GM21786 (cell line): ENCODE results near the gene NT5C.

Experiments
- ATAC-seq: cut with Tn5 transposase; IDR thresholded peaks from one replicate; pipeline ENCODE4 v1.9.1; 2021; ENCODE audit not compliant: unreplicated experiment

NT5C gene

DNA sequence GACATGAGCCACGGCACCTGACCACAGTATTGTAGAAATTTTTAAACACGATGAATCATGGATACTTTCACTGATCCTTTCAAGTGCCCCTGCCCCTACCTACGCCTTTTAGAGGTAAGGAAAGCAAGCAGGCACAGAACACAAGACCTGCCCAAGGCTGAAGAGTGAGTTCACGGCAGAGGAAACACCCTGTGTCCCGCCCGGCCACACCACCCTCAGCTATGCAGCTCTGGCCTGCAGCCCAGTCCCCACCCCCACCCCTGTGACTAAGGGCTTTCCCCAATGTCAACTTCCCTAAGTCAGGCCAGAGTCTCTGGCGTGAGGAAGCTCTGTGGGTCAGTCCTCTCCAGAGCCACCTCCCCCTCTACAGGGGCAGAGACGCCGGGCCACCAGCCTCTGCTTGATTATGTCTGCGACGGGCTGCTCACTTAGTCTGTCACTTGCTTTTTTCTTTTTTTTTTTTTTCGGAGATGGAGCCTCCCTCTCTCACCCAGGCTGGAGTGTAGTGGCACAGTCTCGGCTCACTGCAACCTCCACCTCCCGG, 35.4 kb downstream of the NT5C start:
- no peak for ATAC-seq

DNA sequence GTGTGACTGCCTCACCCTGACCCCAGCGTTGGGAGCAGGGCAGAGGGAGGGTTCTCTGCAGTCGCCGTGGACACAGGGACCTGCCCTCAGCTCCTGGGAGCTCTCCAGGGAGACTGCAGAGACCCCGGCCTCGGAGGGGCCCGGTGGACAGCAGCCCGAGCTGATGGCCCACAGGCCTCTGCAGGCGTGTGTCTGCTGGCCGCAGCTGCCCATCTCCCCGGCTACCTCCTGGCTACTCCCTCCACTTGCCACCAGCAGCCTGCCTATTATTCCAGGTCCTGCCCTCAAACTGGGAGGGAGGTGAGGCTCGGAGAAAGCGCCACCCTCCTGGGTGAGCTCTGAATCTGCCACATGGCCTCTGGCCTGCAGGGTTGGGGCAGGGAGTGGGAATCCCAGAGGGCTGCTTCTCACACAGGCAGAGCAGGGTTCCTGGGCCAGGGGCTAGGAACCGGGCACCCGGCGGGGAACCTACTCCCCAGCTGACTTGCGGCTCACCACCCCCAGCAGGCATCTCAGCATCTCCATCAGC, 36.6 kb downstream of the NT5C start:
- ATAC-seq, result no peak

DNA sequence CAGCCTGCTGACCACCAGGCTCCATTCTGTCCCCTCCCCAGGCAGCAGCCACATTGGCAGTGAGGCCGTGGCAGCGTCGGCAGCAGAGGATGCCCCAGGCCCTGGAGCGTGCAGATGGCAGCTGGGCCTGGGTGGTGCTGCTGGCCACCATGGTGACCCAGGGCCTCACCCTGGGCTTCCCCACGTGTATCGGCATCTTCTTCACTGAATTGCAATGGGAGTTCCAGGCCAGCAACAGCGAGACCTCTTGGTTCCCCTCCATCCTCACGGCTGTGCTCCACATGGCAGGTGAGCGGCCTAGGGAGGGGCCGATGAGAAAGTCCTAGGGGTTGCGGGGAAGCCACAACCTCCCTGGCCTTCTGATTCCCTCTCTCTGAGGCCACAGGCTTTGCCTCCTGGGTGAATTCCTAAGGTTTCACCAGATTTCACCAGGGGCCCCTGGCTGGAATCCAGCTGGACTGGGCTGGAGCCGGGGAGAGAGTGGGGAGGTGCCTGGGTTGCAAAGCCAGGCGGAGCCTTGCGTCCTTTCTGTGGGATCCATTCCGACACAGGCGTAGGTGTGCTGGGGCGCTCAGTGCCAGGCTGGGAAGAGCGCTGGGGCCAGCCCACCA, 37.9 kb downstream of the NT5C start:
- ATAC-seq, result no peak

DNA sequence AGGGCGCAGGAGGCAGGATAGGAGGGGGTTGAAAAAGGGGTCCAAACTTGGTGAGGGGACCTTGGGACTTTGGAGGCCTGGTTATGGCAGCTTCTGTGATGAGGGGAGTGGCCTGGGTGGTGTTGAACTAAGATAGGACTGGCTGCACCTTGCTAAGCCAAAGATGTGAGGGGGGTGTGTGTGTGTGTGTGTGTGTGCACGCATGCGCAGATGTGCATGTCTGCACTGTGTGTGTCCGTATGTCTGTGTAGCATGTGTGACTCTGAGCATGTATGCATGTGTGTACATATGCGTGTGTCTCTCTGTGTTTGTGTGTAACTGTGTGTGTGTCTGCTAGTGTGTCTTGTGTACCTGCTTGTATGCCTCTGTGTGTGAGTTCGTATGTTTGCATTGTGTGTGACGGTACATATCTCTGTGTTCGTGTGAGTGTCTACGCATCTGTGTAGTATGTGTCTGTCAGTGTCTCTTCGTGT, 39.7 kb downstream of the NT5C start:
- no peak for ATAC-seq

DNA sequence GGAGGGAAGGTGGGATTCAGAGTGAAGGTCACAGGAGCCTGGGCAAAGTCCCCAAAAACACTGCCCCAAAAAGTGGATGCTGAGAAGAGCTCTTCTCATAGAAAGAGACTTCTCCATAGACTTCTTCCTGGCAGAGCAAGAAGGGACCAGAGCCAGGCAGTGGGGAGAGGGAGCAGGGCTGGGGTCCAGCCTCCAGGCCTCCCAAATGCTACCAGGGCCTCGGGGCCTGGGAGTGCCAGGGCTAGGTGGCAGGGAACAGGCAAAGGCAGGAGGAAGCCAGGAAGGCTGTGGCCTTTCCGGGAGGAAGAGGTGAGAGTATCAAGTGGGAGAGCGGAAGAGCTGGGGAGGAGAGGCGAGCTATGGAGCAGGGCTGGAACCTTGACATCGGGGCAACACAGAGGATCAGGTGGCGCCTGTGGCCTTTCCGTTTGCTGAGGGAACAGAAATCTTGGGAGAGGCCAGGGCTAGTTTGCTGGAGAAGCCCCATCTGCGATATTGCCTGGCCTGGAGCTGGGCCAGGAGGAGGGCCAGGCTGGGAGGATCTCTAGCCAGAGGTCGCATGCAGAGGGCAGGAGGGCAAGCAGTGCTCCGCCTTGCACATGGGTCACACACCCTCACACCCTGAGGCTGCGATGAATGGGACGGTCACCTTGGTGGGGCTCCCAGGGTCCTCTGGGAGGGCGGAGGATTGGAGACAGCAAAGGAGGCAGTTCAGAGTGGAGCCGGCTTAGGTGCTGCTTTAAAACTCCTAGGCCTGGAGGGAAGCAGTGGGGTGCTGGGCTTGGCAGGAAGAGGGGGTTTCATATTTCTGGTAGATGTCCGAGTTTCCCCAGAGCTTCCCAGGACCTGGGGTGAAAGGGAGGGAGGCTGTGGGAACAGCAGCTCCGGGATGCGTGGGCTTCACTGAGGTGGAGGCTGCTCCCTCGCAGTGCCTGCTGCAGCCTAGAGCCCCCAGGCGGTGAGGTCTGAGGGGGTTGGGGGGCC, 40.4 kb downstream of the NT5C start:
- no peak for ATAC-seq

DNA sequence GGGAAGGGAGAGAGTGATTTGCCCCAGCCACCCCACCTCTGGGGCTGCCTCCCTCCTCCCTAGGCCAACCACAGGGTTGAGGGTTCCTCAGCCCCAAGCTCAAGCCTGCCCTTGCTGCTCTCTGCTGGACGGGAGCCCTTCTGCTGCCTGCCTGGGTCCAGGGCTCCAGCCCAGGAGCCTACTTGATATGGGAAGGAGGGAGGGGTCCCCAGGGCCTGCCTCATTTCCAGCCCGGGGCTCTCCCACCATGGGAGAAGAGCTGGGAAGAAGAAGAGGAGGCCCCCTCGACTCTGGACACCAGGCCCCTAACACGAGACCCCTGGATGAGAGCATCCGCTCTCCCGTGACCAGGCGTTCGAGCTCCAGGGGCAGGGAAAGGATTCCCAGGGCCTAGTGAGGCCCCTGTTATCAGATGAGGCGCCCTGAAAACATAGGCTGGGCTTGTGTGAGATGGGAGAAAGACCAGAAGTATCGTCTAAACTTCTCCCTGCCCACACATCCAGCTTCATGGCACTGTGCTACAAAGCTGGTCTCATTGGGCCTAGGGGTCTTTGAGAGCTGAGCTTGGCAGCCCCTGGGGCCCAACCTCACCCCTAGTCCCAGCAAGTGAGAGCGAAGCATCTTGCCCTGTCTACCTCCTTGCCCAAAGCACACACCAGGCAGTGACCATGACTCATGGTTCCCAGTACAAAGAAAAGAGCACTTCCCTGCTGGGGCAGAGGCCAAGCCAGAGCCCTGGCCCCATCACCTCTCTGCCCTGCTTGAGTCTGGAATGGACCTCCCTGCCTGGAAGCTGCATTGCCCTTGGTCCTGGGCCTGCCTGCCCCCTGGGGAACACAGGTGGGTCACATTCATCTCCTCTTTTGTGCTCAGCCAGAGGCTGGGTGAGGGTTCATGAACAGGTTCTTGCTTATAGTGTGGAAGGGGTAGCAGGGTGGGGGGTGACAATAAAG, 42.8 kb downstream of the NT5C start:
- ATAC-seq, result no peak

DNA sequence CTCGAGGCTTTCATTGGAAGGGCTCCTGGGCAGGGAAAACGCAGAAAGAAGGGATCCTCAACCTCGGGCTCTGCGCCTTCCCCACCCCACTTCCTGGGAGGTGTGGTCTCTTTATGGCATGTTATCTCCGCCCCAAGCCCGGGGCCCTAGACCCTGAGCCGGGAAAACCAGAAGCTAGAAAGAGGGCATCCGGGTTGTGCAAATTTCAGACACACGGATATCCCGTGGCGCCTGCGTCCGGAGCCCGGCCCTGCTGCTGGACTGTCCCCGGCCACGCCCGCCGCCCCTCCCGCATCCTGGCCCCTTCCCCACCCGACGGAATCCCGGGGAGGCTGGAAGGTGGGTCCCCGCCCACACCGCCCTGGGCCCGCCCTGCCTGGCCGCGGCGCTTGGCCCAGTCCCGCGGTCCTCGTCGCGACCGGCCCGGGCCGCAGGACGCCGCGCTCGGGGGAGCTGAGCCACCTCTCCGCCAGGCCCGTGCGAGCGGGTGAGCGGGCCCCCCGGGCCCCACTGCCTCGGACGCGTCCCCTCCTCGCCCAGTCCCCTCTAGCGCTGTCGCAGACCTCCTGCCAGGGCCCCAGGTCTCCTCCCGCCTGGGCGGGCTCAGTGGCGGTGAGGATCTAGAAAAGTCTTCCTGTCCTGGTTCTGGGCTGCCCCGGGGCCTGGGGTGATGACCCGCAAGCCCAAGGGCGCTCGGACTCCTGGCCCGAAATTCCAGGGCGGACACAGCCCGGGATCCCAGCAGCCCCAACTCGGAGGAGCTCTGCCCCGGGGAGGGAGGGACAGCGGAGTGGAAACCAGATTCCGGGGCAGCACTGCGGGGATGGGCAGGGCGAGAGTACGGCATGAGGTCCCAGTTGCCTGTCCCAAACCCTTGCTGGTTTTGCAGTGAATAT, 43.7 kb downstream of the NT5C start, which contains the start of gene SLC16A5:
SLC16A5 (plus strand) TSS at position 397 of the 896 bp plus-strand sequence. CDS start 5,683 bp downstream, outside the sequence.
- peak; percentile 58 for ATAC-seq

DNA sequence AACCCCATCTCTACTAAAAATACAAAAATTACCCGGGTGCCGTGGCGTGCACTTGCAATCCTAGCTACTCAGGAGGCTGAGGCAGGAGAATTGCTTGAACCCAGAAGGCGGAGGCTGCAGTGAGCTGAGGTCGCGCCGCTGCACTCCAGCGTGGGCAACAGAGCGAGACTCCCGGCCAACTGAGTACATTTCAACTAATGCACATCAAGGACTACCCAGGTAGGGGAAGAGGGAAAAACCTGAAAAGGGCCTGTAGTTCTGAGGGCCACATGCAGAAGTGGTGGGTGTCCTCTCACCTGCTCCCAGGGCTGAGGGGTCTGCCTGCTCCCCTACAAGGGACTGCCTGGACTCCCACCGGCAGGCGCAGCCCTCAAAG, 44.4 kb downstream of the NT5C start:
- ATAC-seq, result no peak

DNA sequence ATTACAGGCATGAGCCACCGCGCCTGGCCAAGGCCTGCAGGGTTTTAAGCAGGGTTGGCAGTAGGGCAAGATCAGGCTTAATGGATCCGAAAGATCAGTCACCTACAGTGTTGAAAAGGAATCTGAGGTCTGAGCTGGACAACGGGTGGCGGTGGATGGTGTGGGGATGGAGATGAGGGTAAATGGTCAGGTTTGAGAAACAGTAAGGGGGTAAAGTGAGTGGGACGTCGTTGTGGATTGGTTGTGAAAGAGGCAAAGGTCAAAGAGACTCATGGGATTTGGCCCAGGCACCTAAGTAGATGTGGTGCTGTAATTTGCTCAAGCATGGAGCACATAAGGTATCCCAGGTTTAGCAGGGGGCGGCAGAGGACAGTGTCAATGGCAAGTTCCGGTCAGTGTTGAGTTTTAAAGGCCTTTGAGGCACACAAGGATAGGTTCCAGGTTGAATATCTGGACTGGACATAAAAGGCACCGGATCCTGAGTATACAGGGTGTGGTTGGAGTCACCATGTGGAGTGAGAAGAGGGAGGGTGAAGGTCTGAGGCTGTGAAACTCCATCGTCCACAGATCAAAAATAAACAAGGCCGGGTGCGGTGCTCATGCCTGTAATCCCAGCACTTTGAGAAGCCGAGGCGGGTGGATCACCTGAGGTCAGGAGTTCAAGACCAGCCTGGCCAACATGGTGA, 44.9 kb downstream of the NT5C start:
- no peak for ATAC-seq

DNA sequence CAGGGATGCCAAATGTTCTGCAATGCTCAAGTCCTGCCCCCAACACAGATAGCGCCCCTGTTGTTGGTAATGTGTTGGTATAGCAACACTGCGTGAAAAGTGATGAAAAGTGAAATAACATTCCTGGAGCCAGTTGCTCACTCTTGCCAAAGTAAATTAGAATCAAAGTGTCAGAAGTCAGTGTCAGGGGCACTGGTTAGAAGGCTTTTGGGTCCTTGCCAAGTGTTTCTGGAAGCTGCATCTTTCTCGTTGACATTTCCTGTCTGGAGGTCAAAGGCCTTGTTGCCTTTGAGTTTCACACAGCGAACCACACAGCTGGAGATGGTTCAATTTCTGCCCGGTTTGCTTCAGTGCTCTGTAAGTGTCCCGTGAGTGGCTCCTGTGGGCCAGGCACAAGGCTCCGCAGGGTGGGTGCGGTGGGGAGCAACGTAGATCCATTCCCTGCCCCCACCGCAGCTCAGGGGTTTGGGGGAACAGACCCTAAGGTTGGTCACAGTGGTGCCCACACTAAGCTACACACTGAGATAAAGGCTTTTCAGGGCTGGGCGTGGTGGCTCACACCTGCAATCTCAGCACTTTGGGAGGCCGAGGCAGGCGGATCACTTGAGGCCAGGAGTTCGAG, 47.4 kb downstream of the NT5C start:
- no peak for ATAC-seq

DNA sequence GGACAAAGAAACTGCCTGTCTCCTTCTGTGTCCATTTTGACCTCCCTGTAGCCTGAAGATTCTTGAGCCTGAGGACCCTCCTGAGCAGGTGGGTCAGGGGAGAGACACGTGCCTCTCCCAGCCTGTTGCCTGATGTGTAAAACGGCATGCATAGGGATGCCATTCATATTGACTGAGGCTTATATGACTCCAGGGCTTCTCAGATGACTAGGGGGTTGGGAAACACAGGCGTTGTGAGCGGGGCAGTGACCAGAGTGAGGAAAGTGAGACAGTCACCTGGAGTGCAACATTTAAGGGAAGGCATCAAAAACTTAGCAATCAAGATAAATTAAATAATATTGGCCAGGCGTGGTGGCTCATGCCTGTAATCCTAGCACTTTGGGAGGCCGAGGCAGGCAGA, 48.9 kb downstream of the NT5C start:
- ATAC-seq, result no peak

DNA sequence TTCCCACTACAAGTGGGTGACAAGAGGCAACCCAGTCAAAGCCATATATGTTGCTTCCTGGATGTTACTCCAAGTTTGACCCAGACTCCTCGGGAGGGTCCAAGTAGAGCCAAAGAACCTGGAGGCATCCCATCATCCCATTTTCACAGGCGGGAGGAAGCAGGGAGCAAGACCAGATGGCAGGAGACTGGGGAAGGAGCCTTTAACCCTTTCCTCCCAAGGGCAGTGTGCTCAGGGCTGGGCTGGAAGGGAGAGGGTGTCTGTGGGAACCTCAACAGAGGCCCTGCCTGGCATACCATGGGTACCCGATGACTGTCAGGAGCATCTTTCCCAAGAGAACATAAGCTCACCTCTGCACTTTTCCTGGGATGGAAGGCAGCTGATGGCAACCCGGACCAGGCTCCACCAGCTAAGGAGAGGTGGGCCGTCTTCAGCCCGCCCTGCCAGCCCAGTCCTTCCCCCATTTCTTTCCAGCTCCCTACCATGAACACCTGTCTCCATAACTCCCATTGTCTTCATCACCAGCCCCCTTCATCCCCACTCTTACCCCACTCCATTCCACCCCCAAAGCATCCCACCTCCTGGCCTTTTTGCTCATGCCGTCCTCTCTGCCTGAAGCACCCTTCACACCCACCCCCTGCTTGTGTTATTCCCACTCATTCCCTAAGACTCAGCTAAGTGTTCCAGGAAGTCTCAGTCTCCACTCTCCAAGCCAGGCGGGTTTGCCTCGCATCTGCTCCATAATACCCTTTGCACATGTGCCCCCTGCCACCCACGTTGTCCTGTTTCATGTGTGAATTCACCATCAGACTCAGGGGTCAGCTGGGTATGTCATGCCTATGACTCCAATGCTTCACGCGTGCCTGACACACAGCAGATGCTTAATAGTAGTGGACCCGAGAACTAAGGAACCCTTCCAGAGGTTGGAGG, 49.7 kb downstream of the NT5C start:
- ATAC-seq, result no peak
